MG63 (cell line): Measurements from ENCODE around the gene TIMM10. TPM values are rescaled to one million over a fixed set of nuclear protein-coding genes. Genes with fewer than 3 reads are reported as not detected.
"Not testable (repeated sequence)": the region's sequence is repeated elsewhere in the genome, so short reads cannot be mapped to it uniquely, and the experiment has no call there.

Source experiments
- DNase-seq: peaks from one replicate; pipeline ENCODE4 v3.0.0-alpha.2; 2020
- H3K27me3 ChIP-seq: fragments of 250-450 bp; sonication (Bioruptor Pico); 2 replicates; pipeline ENCODE4 v1.5.1; 2020; ENCODE audit warnings: mild to moderate bottlenecking, moderate library complexity
- H3K36me3 ChIP-seq: fragments of 250-450 bp; sonication (Bioruptor Pico); 2 replicates; pipeline ENCODE4 v1.5.1; 2020; ENCODE audit warnings: mild to moderate bottlenecking, moderate library complexity
- H3K4me3 ChIP-seq: fragments of 250-450 bp; sonication (Bioruptor Pico); 2 replicates; pipeline ENCODE4 v1.5.1; 2020; ENCODE audit warnings: mild to moderate bottlenecking, moderate library complexity
- H3K9me3 ChIP-seq: fragments of 250-450 bp; sonication (Bioruptor Pico); 2 replicates; pipeline ENCODE4 v1.5.1; 2020; ENCODE audit warnings: mild to moderate bottlenecking, moderate library complexity
- total RNA-seq: library from RNA; depleted of rRNA; stranded (reverse); fragments of >200 nt; shearing (Covaris generic); gene quantifications from 2 replicates; pipeline ENCODE4 v1.2.3, GENCODE V29; 2014; ENCODE audit warnings: low replicate concordance

The TIMM10 gene
- total RNA-seq, 1 experiment from 2014 or later, result 99.6 TPM

DNA sequence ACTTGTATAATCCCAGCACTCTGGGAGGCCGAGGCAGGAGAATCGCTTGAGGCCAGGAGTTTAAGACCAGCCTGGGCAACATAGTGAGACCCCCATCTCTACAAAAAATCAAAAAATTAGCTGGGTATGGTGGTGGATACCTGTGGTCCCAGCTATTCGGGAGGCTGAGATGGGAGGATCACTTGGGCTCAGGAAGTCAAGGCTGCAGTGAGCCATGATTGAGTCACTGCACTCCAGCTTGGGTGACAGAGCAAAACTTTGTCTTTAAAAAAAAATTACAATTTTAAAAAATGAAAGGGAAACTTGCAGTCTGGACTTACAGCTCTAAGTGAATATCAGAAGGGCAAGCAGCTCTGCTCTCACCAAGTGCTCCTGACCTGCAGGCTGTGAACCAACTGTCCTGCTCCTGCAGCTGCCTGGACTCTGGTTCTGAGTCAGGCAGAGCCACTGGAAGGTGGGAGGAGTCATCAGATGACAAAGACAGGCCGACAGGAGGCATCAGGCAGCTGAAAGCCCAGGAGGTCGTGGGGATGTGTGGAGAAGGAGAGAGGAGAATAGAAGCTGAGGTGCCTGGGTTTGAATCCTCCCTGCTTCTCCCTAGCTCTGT lies 16.4 kb upstream of the TIMM10 start:
- Histone ChIP-seq H3K36me3 (no peaks in the 10 kb centered on the region; the same call in 1 of the 2 replicates), H3K9me3 (no peaks in the 10 kb centered on the region), H3K27me3 (no peaks in the 10 kb centered on the region), H3K4me3 (no peak overlapping the region)
- peak; percentile 34 for DNase-seq

DNA sequence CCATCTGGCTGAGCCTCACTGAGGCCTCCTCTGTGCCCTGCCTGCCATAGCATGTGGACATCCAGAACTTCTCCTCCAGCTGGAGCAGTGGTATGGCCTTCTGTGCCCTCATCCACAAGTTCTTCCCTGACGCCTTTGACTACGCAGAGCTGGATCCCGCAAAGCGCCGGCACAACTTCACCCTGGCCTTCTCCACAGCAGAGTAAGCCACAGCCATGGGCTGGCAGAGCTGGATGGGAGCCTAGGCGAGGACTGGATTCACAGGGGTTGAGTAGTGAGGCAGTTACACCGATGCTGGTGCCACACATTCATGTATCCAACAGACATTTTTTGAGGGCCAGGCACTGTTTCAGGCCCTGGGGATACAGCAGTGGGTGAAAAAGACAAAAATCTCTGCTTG lies 15.9 kb upstream of the TIMM10 start:
- Histone ChIP-seq H3K9me3 (no peaks in the 10 kb centered on the region), H3K4me3 (no peak overlapping the region), H3K36me3 (no peaks in the 10 kb centered on the region; the same call in 1 of the 2 replicates), H3K27me3 (no peaks in the 10 kb centered on the region)
- DNase-seq, result no peak

DNA sequence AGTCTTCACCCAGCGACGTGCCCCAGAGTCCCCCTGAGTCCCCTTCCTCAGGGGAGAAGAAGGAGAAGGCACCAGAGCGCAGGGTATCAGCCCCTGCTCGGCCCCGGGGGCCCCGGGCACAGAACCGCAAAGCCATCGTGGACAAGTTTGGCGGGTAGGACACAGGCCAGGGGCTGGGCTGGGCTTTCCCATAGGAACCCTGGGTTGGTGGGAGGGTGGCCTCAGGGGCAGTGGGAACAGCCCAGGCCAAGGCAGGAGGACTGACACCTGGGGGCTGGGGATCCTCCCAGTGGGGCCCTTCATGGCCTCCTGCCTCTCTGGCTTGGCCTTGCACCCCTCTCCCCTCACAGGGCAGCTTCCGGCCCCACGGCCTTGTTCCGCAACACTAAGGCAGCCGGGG lies 15.3 kb upstream of the TIMM10 start:
- no peak for DNase-seq
- H3K9me3 ChIP-seq, result no peaks in the 10 kb centered on the region
- no peak overlapping the region for H3K4me3 ChIP-seq
- H3K36me3 ChIP-seq, result no peaks in the 10 kb centered on the region; the same call in 1 of the 2 replicates
- H3K27me3 ChIP-seq, result no peaks in the 10 kb centered on the region

- H3K36me3 ChIP-seq, result no peaks in the 10 kb centered on the region
- DNase-seq, result no peak
- H3K4me3 ChIP-seq, result no peak overlapping the region
- H3K27me3 ChIP-seq, result no peaks in the 10 kb centered on the region
- H3K9me3 ChIP-seq, result no peaks in the 10 kb centered on the region
Observed at GRCh38 chr11:57544566-57544965, 14.0 kb upstream of the TIMM10 start.

DNA sequence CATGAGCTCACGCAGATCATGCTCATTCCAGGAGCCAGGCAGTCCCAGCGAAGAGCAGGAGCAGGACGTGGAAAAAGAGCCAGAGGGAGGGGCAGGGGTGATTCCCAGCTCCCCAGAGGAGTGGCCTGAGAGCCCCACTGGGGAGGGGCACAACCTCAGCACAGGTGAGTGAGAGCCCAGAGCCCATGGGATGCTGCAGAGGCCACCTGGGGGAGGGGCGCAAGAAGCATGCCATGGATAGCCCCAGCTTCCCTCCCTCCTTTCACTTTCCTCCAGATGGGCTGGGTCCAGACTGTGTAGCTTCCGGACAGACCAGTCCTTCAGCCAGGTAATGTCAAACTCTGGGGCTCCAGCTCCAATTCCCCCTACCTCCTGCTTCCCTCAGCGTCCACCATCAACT lies 13.0 kb upstream of the TIMM10 start:
- H3K4me3 ChIP-seq, result no peak overlapping the region
- no peaks in the 10 kb centered on the region for H3K27me3 ChIP-seq
- no peaks in the 10 kb centered on the region for H3K36me3 ChIP-seq
- DNase-seq, result no peak
- H3K9me3 ChIP-seq, result no peaks in the 10 kb centered on the region

GRCh38 chr11:57542582-57542981 lies 12.0 kb upstream of the TIMM10 start:
- DNase-seq, result no peak
- Histone ChIP-seq H3K36me3 (no peaks in the 10 kb centered on the region), H3K9me3 (no peaks in the 10 kb centered on the region), H3K27me3 (no peaks in the 10 kb centered on the region), H3K4me3 (no peak overlapping the region)

- no peaks in the 10 kb centered on the region for H3K36me3 ChIP-seq
- no peak overlapping the region for H3K4me3 ChIP-seq
- H3K9me3 ChIP-seq, result no peaks in the 10 kb centered on the region
- DNase-seq, result no peak
- no peaks in the 10 kb centered on the region for H3K27me3 ChIP-seq
Observed at GRCh38 chr11:57541169-57541568, 10.6 kb upstream of the TIMM10 start.

DNA sequence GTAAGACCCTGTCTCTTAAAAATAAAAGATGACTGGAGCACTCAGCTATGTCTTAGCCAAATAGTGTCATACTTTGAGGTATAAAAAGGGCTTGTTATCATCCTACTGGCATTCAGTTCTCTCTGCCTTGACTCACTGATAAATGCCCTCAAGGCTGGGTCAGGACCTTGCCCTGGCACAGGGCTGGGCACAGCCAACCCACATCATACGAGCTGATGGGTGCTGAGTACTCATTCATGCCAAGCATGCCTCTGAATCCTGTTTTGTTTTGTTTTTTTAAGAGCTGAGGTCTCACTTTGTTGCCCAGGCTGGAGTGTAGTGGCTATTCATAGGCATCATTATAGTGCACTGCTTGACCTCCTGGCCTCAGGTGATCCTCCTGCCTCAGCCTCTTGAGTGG lies 8.8 kb upstream of the TIMM10 start:
- Histone ChIP-seq H3K4me3 (no peak overlapping the region), H3K9me3 (no peaks in the 10 kb centered on the region), H3K27me3 (no peaks in the 10 kb centered on the region), H3K36me3 (no peaks in the 10 kb centered on the region)
- no peak for DNase-seq

DNA sequence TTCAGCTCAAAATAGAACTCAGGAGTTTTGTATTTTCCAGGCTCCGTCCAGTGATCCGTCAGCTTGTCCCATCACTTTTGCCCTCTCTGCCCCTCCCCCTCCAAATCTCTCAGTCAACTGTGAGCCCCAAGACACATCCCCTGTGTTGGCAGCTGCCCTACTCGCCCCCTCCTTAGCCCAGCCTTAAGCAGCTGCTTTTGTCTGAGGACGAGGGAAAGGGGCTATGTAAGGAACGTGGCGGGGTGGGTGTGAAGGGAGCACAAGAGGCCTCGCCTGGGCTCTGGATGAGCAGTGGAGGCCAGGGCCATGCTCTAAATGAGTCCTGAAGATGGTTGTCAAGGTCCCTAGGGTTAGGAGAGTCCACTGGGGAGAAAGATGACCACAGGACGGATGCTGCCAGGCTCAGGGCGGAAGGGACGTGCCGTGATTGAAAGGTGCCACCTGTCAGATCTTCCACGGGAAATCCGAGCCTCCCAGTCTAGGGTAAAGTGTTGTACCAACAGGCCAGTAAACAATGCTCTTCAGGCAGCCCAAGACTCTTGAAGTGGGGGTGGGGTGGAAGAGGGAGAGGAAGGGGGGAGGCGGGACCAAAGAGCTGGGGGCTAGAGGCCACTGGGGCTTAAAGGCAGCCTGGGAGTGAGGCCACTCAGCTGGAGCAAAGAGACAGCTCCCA lies 6.5 kb upstream of the TIMM10 start, which contains the start of gene SMTNL1:
SMTNL1 (plus strand) TSS at position 649 of the 673 bp plus-strand sequence. CDS start 5,048 bp downstream, outside the sequence.
- no peak within 1 kb of the TSS for H3K4me3 ChIP-seq
- H3K27me3 ChIP-seq, result no peaks in the 10 kb centered on the region
- H3K9me3 ChIP-seq, result no peaks in the 10 kb centered on the region
- no peaks in the 10 kb centered on the region for H3K36me3 ChIP-seq
- DNase-seq, result no peak

DNA sequence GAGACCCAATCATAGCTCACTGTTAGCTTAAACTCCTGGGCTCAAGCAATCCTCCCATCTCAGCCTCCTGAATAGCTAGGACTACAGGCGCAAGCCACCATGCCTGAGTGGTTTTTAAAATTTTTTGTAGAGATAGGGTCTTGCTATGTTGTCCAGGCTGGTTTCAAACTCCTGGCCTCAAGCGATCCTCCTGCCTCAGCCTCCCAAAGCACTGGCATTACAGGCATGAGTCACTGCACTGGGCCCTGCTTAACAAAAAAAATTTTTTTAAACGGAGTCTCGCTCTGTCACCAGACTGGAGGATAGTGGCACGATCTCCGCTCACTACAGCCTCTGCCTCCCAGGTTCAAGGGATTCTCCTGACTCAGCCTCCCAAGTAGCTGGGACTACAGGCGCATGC lies 3.9 kb upstream of the TIMM10 start:
- not testable (repeated sequence) for H3K36me3 ChIP-seq, DNase-seq, H3K9me3 ChIP-seq, H3K27me3 ChIP-seq, H3K4me3 ChIP-seq

GRCh38 chr11:57530215-57530595 lies 349 bp downstream of the TIMM10 start:
- peak overlapping the region; percentile 89 for H3K4me3 ChIP-seq
- peaks cover 38% of the 10 kb centered on the region for H3K36me3 ChIP-seq
- DNase-seq, result no peak
- H3K27me3 ChIP-seq, result no peaks in the 10 kb centered on the region
- no peaks in the 10 kb centered on the region for H3K9me3 ChIP-seq

- Histone ChIP-seq H3K9me3 (no peaks in the 10 kb centered on the region), H3K4me3 (no peak overlapping the region; the same call in 1 of the 2 replicates), H3K27me3 (no peaks in the 10 kb centered on the region), H3K36me3 (peaks cover 40% of the 10 kb centered on the region)
- no peak for DNase-seq
Observed at GRCh38 chr11:57529012-57529411, 1.5 kb downstream of the TIMM10 start.

GRCh38 chr11:57527056-57527631 lies 3.4 kb downstream of the TIMM10 start:
- Histone ChIP-seq H3K9me3 (no peaks in the 10 kb centered on the region), H3K4me3 (no peak overlapping the region), H3K27me3 (no peaks in the 10 kb centered on the region), H3K36me3 (peaks cover 40% of the 10 kb centered on the region)
- no peak for DNase-seq

DNA sequence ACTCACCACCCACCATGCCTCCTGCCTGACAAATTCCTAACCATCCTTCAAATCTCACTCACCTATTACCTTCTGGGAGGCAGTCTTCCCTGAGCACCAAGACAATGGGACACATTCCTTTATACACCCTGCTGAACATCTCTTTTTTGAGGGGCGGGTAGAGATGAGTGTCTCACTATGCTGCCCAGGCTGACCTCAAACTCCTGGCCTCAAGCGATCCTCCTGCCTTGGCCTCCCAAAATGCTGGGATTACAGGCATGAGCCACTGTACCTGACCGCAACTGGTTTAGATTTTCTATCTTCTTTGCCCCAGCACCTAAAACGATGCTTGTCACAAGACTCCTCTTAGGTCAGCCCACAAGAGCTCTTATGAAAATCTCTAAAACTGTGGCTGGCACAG lies 7.1 kb downstream of the TIMM10 start:
- Histone ChIP-seq H3K4me3 (no peak overlapping the region), H3K27me3 (no peaks in the 10 kb centered on the region)
- DNase-seq, result no peak

DNA sequence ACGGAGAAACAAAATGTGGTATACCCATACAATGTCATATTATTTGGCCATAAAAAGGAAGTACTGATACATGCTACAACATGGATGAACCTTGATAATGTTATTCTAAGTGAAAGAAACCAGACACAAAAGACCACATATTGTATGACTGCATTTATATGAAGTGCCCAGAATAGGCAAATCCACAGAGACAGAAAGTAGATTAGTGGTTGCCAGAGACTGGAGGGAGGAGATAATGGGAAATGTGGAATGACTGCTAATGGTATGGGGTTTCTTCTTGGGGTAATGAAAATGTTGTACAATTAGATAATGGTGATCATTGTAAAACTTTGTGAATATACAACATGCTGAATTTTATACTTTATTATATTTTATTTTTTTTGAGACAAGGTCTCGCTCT lies 9.4 kb downstream of the TIMM10 start:
- Histone ChIP-seq H3K4me3 (no peak overlapping the region), H3K27me3 (no peaks in the 10 kb centered on the region), H3K9me3 (no peaks in the 10 kb centered on the region), H3K36me3 (peaks cover 2% of the 10 kb centered on the region; the same call in 1 of the 2 replicates)
- DNase-seq, result no peak

More for the DNA sequence above, 7.1 kb downstream of the TIMM10 start:
- H3K36me3 ChIP-seq, result peaks cover 21% of the 10 kb centered on the region
- H3K9me3 ChIP-seq, result no peaks in the 10 kb centered on the region

GRCh38 chr11:57516061-57516443 lies 14.5 kb downstream of the TIMM10 start:
- H3K27me3 ChIP-seq, result no peaks in the 10 kb centered on the region
- no peaks in the 10 kb centered on the region for H3K36me3 ChIP-seq
- H3K9me3 ChIP-seq, result no peaks in the 10 kb centered on the region
- peak overlapping the region; percentile 73 for H3K4me3 ChIP-seq
- no peak for DNase-seq

- H3K4me3 ChIP-seq, result peak within 1 kb of the TSS; percentile 73
- DNase-seq, result peak; percentile 40
- no peaks in the 10 kb centered on the region for H3K27me3 ChIP-seq
- no peaks in the 10 kb centered on the region for H3K36me3 ChIP-seq
- H3K9me3 ChIP-seq, result no peaks in the 10 kb centered on the region
Observed at GRCh38 chr11:57515332-57516060, 15.1 kb downstream of the TIMM10 start, which contains the start of gene SLC43A1. TSS of gene SLC43A1 (minus strand) at chr11:57515702. CDS start at chr11:57514111, 1,591 bp downstream.
